Stimulated activated CD8-positive, alpha-beta memory T cell treated with anti-CD3 and anti-CD28 coated beads, Interleukin-15, amount 100 ng/mL, for 1 hour (primary cell): ENCODE measurements around the gene PREX1.
"Not testable (repeated sequence)": the region's sequence is repeated elsewhere in the genome, so short reads cannot be mapped to it uniquely, and the experiment has no call there.

Source experiments
- DNase-seq: peaks from one replicate; pipeline ENCODE4 v3.0.0-alpha.2; 2020; ENCODE audit warnings: low read depth

The PREX1 gene

GRCh38 chr20:48775545-48775944 lies 52.3 kb downstream of the PREX1 start:
- DNase-seq = not testable (repeated sequence)

DNA sequence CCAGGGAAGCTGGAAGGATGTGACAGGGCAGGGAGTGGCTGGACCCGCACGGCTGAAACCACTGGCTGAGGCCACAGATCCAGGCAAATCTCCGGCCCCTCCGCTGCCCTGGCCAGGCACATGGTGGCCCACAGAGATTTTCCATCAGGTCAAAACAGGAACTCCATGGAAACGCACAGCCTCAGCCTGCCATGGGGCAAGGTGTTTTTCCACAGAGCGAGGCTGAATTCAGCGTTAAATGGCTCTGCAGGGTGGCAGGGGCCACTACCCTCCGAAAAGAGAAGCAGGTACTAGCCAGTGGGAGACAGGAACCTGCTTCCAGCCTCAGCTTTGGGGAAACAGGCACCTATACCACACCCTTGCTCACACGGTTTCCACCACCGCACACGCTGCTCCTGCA lies 53.1 kb downstream of the PREX1 start:
- DNase-seq = no peak

DNA sequence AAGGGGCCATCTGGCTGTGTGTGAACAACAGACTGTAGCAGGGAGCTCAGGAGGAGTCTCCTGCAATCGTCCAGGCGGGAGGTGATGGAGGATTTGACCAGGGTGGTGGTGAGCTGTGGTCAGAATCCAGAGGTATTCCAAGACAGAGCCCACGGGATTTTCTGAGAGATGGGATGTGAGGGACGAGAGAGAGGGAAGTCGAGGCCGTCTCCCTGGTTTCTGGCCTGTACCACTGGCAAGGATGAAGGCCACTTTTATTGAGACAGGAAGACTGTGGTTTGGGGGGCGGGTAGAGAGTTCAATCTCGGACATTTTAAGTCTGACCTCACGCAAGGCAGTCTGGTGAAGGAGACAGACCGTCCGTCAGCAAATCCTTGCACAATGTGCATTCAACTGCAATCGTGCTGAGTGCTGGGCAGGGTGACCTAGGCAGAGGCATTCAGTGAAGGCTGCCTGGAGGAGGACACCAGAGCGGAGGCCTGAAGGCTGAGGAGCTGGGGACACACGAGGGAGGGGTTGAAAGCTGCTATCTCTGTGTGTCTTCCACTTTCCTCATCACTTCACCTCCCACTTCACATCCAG lies 53.9 kb downstream of the PREX1 start:
- DNase-seq = no peak

DNA sequence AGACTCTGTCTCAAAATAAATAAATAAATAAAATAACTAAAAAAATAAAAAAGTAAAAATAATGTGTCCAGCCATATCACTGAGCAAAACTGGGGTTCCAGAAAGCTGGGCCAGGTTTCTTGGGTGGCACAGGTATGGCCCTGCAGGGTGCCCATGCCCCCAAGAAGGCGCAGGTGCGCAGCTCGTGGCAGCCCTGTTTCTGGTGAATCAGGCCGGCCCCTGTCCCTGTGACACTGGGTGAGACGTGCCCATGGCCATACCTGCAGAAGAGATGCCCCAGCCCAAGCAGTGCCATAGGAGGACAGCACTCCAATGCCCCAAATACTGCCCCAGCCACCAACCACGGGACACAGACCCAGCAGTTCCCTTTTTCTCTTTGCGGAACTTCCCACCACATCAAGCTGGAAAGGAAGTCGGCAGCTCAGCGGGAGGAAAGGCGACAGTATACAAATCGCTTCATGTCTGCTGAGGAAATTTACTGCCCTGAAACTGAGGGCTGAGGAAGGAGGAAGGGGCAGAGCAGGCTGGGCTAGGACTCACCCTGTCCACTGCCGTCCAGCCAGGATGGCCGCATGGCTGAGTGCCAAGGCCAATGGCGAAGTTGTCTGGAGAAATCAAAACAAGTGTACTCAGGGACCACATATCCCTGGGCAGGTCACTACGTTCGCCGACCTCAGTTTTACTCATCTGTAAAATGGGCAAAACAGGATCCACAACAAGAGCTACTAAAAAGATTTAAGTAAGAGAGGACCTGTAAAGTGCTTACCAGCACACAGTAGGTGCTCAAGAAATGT lies 55.4 kb downstream of the PREX1 start:
- DNase-seq = no peak

GRCh38 chr20:48771542-48771941 lies 56.3 kb downstream of the PREX1 start:
- no peak for DNase-seq

DNA sequence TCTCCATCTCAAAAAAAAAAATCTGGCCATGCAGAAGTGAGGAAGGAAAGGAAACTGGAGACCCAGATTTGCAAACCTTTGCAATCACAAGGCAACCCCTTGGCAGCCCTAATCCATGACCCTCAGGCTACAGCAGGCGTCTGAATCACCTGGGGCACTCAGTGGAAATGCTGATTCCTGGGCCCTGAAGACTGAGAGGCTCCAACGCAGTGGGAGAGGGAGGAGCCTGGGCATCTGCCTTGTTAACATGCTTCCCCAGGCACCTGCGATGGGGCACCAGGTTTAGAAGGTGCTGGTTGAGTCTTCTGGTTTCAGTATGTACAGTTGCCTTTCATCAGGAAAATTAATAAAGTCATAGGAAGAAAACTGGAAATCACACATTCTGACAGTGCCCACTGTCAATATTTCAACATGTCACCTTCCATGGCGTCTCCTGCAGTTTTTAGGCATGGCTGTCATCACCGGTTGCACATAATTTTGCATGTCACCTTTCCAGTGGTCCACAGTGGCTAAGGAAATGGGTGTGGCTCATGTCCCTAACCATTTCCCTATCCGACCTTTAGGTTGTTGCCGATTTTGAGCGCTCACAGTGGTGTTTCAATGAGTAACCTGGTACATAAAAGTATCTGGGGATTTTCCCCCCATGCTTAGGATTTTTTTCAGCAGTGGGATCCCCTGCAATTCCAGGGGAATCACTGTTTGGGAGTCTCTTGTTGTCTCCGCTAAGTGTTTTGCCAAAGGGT lies 56.9 kb downstream of the PREX1 start:
- DNase-seq = no peak

DNA sequence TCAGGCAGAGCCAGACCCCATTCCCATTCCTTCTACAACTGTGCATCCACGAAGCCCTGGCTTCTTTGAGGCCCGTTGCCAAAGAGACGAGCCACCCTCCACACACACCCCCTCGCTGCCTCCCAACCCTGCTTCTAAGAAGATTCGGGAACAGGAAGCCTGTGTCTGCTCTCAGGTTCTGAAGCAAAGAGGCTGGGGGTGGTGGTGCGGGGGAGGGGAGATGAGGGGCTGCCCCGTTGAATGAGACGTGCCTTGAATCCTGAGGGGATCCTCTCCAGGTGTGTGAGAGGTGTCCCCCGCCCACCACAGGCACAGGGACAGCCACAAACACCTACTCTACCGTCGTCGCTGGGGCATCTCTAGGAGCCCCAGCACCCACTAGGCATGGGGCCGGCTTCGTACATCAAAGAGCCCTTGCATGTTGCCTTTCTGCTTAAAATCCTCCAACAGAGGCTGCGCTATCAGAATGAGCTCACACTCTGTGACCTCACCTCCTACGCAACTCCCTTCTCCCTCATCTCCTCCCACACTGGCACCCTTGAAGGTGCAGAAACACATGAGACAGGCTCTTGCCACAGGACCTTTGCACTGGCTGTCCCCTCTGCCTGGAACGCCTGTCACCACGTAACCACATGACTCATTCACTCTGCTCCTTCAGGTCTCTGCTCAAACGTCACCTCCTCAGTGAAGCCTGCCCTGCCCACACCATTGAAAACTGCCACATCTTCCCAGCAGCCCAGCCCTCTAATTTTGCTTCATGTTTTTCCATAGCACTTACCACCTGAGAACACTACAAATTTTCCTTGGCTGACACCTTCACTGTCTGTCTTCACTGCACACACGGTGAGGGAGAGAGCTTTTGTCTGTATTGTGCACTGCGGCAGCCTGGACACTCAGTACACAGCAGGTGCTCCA lies 58.5 kb downstream of the PREX1 start:
- peak; percentile 76 for DNase-seq

- DNase-seq = no peak
Measured at GRCh38 chr20:48766961-48767960, 60.5 kb downstream of the PREX1 start.

- no peak for DNase-seq
Measured at GRCh38 chr20:48766205-48766604, 61.6 kb downstream of the PREX1 start.

DNA sequence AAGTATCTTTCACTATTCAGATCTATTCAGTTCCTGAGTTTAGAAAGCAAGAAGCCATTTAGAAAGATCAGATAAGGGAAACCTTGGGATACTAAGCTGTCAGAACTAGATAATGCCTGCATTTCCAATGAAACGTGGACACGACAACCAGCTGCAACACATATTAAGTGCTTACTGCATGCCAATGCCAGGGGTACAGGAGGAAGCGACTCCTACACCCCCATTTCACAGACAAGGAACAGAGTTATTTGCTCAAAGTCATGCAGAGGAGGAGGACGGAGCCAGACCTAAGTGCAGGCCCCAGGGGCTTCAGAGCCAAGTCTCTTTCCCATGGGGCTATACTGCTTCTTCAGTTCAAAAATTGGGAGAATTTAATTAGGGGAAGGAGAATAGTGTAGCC lies 62.4 kb downstream of the PREX1 start:
- no peak for DNase-seq

DNA sequence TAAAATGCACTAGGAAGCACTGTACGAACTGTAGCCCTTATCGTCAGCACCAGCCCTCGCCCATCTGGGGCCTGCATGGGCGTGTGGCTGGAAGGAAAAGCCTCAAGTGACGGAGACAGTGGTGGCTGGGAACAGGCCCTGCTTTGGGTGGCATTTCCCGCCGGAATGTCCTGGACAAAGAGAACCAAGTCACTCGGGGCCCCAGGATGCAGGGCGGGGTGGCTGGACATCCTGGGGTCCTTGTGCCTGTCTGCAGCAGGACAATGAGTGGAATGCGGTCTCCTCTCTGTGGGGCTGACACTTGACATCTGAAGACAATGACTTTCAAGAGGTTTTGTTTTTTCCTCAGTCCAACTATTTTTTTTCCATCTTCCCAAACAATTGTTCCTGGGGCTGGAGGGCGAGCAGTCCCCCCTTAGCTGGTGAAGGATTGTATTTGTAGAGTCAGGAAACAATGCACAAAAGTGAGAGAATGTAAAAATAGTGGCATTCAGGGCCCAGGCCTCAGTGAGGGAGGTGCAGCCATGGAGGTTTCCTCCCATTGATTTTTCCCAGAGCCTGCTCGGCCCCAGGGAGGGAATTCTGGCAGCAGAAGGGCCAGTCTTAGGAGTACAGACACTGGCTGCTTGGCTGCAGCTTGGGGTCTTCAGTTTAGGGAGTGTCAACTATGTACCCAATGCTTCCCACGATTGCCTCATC lies 64.4 kb downstream of the PREX1 start:
- DNase-seq = no peak

DNA sequence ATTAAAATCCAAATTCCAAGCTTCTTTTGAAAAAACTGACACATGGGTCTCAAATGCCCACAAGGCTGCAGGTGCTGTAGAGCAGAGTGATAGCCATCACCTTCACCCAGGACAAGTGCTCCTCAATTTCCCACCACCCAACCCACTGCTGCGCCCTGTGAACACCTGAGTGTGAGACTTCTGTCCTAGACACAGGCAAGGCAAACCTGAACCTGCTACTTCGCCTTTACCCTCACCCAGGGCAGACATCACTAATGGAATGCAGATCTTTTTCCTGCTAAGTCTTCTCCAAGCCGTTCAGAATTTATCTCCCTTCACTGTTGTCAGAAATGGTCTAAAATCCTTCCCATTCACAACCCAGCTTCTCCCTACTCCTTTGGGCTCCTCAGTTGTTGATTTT lies 65.9 kb downstream of the PREX1 start:
- DNase-seq = no peak

DNA sequence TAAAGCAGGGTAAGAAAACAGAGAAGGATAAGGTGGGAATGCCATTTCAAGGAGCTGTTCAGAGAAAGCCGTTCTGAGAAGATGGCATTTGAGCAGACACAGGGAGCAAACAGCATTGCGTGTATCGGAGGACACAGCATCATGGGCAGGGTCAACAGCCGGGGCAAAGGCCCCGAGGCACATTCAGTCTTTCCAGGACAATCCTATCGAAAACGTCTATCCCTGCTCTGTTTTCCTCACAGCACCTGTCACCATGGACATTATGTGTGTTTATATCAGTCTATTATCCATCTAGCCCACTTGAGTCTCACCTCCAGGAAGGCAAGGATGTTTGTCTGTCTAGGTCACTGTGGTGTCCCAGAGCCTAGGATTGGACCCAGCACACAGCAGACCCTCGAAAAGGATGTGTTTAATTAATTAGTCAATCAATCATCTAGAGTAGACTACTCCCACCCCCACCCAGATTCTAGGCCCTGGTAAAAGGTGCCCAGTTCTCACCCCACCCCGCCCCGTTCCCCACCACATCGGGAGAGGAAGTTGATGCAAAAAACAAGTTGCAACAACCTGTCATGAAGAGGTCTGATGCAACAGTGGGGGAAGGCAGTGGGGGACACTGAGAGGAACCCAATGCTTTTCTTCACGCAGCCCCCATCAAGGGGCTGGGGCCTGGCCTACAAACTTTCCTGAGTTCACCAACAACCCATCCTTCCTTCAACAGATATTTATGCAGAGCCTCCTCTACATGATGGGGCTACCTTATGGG lies 66.6 kb downstream of the PREX1 start:
- no peak for DNase-seq

DNA sequence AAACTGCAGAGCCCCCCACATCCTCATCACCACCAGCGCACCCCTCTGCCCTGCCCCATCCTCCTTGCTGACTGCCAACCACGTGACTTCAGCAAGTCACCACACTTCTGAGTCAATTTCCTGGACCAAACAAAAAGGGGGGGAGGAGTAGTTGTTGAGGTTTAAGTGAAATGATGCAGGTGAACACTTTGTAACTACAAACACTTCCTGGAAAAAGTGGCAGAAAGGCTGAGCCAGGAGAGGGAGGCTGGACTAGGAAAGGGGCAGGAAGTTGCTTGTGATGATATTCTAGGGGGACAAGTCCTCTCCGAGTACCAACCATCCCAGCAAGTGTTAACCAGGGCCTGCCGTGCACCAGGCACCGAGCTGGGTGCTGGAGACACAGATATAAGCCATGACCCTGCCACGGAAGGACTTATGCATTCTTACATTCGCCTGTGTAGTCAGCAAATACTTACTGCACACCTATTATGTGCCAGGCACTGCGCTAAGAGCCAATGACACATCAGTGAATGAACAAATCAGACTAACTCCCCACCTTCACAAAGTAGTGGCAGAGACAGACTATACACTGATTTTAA lies 67.3 kb downstream of the PREX1 start:
- DNase-seq = peak; percentile 41

GRCh38 chr20:48759631-48760245 lies 68.1 kb downstream of the PREX1 start:
- no peak for DNase-seq

DNA sequence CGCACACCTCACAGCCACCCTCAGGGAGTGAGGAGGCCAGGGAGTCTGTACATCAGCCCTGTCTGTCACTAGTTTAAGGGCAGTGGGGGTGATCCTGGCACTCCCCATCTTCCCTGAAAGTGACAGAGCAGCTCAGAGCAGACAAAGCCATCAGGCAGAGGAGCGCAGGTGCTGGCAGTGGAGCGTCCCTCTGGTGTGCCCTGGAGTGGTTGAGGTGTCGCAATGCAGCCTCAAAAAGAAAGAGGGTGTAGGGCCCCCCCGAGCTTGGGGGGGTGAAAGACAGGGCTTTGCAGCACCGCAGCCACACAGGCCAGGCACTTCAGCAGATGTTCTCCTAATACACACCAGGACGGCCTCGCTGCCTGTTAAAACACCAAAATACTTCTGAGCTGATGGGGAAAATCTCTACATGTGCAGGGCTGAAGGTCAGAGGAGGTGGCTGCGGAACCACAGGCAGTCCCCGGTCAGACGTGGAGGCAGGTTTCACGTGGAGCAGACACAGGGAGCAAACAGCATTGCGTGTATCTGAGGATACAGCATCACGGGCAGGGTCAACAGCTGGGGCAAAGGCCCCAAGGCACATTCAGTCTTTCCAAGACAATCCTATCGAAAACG lies 69.5 kb downstream of the PREX1 start:
- DNase-seq = no peak

GRCh38 chr20:48756774-48757173 lies 71.0 kb downstream of the PREX1 start:
- not testable (repeated sequence) for DNase-seq

GRCh38 chr20:48754292-48754691 lies 73.5 kb downstream of the PREX1 start:
- DNase-seq = no peak
